GM06990 (cell line): Measurements from ENCODE around the gene UPB1.

Experiments
- DNase-seq: peaks from one replicate; pipeline ENCODE4 v3.0.0-alpha.2; 2011; ENCODE audit not compliant: insufficient read length; ENCODE audit errors: extremely low read depth
- H3K27me3 ChIP-seq: replicated peaks from 2 replicates; pipeline ENCODE4 v1.6.0; 2011; ENCODE audit warnings: low read length; ENCODE audit not compliant: control insufficient read depth, insufficient read depth
- H3K36me3 ChIP-seq: 2 replicates; pipeline ENCODE4 v1.5.1; 2011; ENCODE audit warnings: low read length; ENCODE audit not compliant: control insufficient read depth, insufficient read depth
- H3K4me3 ChIP-seq: replicated peaks from 2 replicates; pipeline ENCODE4 v1.5.1; 2011; ENCODE audit warnings: low read depth, mild to moderate bottlenecking, control low read depth, low read length
- CTCF ChIP-seq: IDR thresholded peaks from 2 replicates; pipeline ENCODE4 v1.5.1; 2011; ENCODE audit warnings: low read length, control low read depth, mild to moderate bottlenecking, inconsistent platforms; ENCODE audit not compliant: insufficient read depth, poor library complexity, severe bottlenecking

UPB1 gene

GRCh38 chr22:24564376-24565058, 69.4 kb downstream of the UPB1 start:
- H3K27me3 ChIP-seq = no peaks in the 10 kb centered on the region
- H3K4me3 ChIP-seq = no peak overlapping the region
- peaks cover 28% of the 10 kb centered on the region for H3K36me3 ChIP-seq
- no peak for TF ChIP-seq CTCF
- no peak for DNase-seq

GRCh38 chr22:24565077-24565476, 69.9 kb downstream of the UPB1 start:
- H3K27me3 ChIP-seq = no peaks in the 10 kb centered on the region
- H3K4me3 ChIP-seq = no peak overlapping the region
- peaks cover 33% of the 10 kb centered on the region for H3K36me3 ChIP-seq
- DNase-seq = no peak
- no peak for TF ChIP-seq CTCF

GRCh38 chr22:24566899-24567511, 71.9 kb downstream of the UPB1 start:
- DNase-seq = no peak
- Histone ChIP-seq H3K36me3 (peaks cover 30% of the 10 kb centered on the region), H3K27me3 (no peaks in the 10 kb centered on the region), H3K4me3 (no peak overlapping the region)
- no peak for TF ChIP-seq CTCF

- Histone ChIP-seq H3K4me3 (no peak overlapping the region), H3K27me3 (no peaks in the 10 kb centered on the region), H3K36me3 (peaks cover 29% of the 10 kb centered on the region)
- no peak for TF ChIP-seq CTCF
- no peak for DNase-seq
Observed at GRCh38 chr22:24567668-24568067, 72.5 kb downstream of the UPB1 start.

GRCh38 chr22:24571266-24571665, 76.1 kb downstream of the UPB1 start:
- Histone ChIP-seq H3K27me3 (no peaks in the 10 kb centered on the region), H3K36me3 (peaks cover 25% of the 10 kb centered on the region), H3K4me3 (no peak overlapping the region)
- TF ChIP-seq CTCF = no peak
- no peak for DNase-seq
